GM12878 (cell line): ENCODE data around the gene MXD4. TPM values are rescaled to one million over a fixed set of nuclear protein-coding genes. Genes with fewer than 3 reads are reported as not detected.

Experiments
- ATAC-seq: fragments of 200-7000 bp; cut with Tn5 transposase; 3 replicates; pipeline ENCODE4 v1.9.1; 2020; ENCODE audit warnings: mild to moderate bottlenecking, moderate library complexity
- BruUV-seq: library from RNA; stranded (reverse); fragments of 400-500 nt; replicated peaks from 2 replicates; lab custom pipeline; 2021; lab: Mats Ljungman, UMichigan
- CTCF ChIA-PET: fragments of 300-600 bp; sonication (Branson Sonifier 250); formaldehyde crosslinking; extraction: SDS; loops from one replicate; lab custom pipeline; 2021; ENCODE audit warnings: inconsistent platforms; lab: Yijun Ruan, JAX
- POLR2A ChIA-PET: fragments of 350-600 bp; formaldehyde crosslinking; extraction: SDS; loops from one replicate; lab custom pipeline; 2021; ENCODE audit warnings: inconsistent platforms; lab: Charles Lee
- RAD21 ChIA-PET: fragments of 300-600 bp; sonication (Branson Sonifier 250); formaldehyde crosslinking; loops from one replicate; lab custom pipeline; 2023; ENCODE audit warnings: antibody characterized with exemption; ENCODE audit not compliant: unreplicated experiment; lab: Charles Lee
- SMC1A ChIA-PET: fragments of 300-600 bp; sonication (Branson Sonifier 250); formaldehyde crosslinking; loops from one replicate; lab custom pipeline; 2023; ENCODE audit not compliant: unreplicated experiment, uncharacterized antibody; lab: Charles Lee
- DNase-seq: peaks from one replicate; pipeline ENCODE4 v3.0.0-alpha.2; 2011; ENCODE audit warnings: low read depth, low spot score
- FAIRE-seq: peaks from 3 replicates; lab custom pipeline; 2011; peaks lifted over from hg19 to GRCh38; lab: Jason Lieb, UNC
- H2AFZ ChIP-seq: 2 replicates; pipeline ENCODE4 v1.6.0; 2011; ENCODE audit warnings: low read depth, low read length, control low read depth; ENCODE audit not compliant: control insufficient read depth
- H3K27ac ChIP-seq: 2 replicates; pipeline ENCODE4 v1.5.1; 2011; ENCODE audit warnings: control low read depth; ENCODE audit not compliant: control insufficient read depth, insufficient read depth
- H3K27me3 ChIP-seq, 2 experiments: replicated peaks in 1 of 2; 2 replicates each; pipeline versions ENCODE4 v1.6.0 to v1.6.1; 2011; ENCODE audit warnings: low read length in 1 of 2; ENCODE audit not compliant: control insufficient read depth in 2 of 2, insufficient read depth in 2 of 2
- H3K36me3 ChIP-seq, 2 experiments: 2 replicates each; pipeline ENCODE4 v1.5.1; 2011; ENCODE audit warnings: low read length in 1 of 2; ENCODE audit not compliant: control insufficient read depth in 2 of 2, insufficient read depth in 2 of 2
- H3K4me1 ChIP-seq: 2 replicates; pipeline ENCODE4 v1.6.1; 2011; ENCODE audit warnings: mild to moderate bottlenecking, low read length, moderate library complexity, mixed read lengths; ENCODE audit not compliant: control insufficient read depth, insufficient read depth
- H3K4me2 ChIP-seq: 2 replicates; pipeline ENCODE4 v1.6.0; 2011; ENCODE audit warnings: control low read depth; ENCODE audit not compliant: control insufficient read depth, insufficient read depth
- H3K4me3 ChIP-seq: fragments of 200-600 bp; sonication (generic); 2 replicates; pipeline ENCODE4 v1.5.1; 2016
- H3K79me2 ChIP-seq: 2 replicates; pipeline ENCODE4 v1.6.0; 2011; ENCODE audit warnings: low read length; ENCODE audit not compliant: control insufficient read depth, insufficient read depth
- H3K9ac ChIP-seq: 2 replicates; pipeline ENCODE4 v1.8.0; 2011; ENCODE audit warnings: low read length, control low read depth, mixed read lengths; ENCODE audit not compliant: control insufficient read depth, insufficient read depth
- H3K9me3 ChIP-seq: replicated peaks from 3 replicates; pipeline ENCODE4 v1.5.1; 2011; ENCODE audit warnings: mild to moderate bottlenecking, low read length; ENCODE audit not compliant: control insufficient read depth, insufficient read depth
- H4K20me1 ChIP-seq: 2 replicates; pipeline ENCODE4 v1.6.0; 2011; ENCODE audit not compliant: control insufficient read depth, insufficient read depth
- ATF2 ChIP-seq: IDR thresholded peaks from 2 replicates; pipeline ENCODE4 v1.6.1; 2012; ENCODE audit warnings: low read length, inconsistent platforms
- BCLAF1 ChIP-seq: fragments of 450-650 bp; IDR thresholded peaks from 2 replicates; pipeline ENCODE4 v1.6.1; 2017; ENCODE audit warnings: antibody characterized with exemption, mild to moderate bottlenecking, moderate library complexity
- BRCA1 ChIP-seq: IDR thresholded peaks from 2 replicates; pipeline ENCODE4 v1.6.1; 2011; ENCODE audit warnings: low read depth, low read length, improper control_type of control experiment
- CUX1 ChIP-seq: IDR thresholded peaks from 2 replicates; pipeline ENCODE4 v1.6.1; 2012; ENCODE audit warnings: improper control_type of control experiment, low read depth, low read length; ENCODE audit not compliant: insufficient replicate concordance
- RCOR1 ChIP-seq: conservative IDR thresholded peaks from 2 replicates; pipeline ENCODE4 v1.6.1; 2012; ENCODE audit warnings: low read depth, low read length, improper control_type of control experiment
- RUNX3 ChIP-seq: IDR thresholded peaks from 2 replicates; pipeline ENCODE4 v1.6.1; 2012; ENCODE audit warnings: low read length, inconsistent platforms
- SPI1 ChIP-seq: IDR thresholded peaks from 2 replicates; pipeline ENCODE4 v1.6.1; 2011; ENCODE audit warnings: low read depth, mild to moderate bottlenecking, low read length, moderate library complexity, borderline replicate concordance; ENCODE audit not compliant: insufficient read depth
- STAT3 ChIP-seq: IDR thresholded peaks from 2 replicates; pipeline ENCODE4 v1.6.1; 2011; ENCODE audit warnings: low read depth, low read length, improper control_type of control experiment
- TARDBP ChIP-seq: IDR thresholded peaks from 2 replicates; pipeline ENCODE4 v1.6.1; 2016; ENCODE audit warnings: borderline replicate concordance
- TCF12 ChIP-seq: IDR thresholded peaks from 2 replicates; pipeline ENCODE4 v1.6.1; 2011; ENCODE audit warnings: low read depth, mild to moderate bottlenecking, low read length
- ZNF622 ChIP-seq: fragments of 450-650 bp; IDR thresholded peaks from 2 replicates; pipeline ENCODE4 v1.6.1; 2017; ENCODE audit warnings: mild to moderate bottlenecking, inconsistent platforms
- WGBS: methylation state at CpG from one replicate; pipeline ENCODE4 v1.1.6; 2016; ENCODE audit warnings: low lambda C conversion rate; ENCODE audit not compliant: insufficient replicate concordance, insufficient coverage; ENCODE audit errors: missing lambda C conversion rate; 5-methylcytosine and 5-hydroxymethylcytosine counted together
- in situ Hi-C: fragments of 300-500 bp; cut with MboI; formaldehyde crosslinking; loops from 9 replicates; pipeline ENCODE4 v1.14.3; 2018; ENCODE audit warnings: mixed read lengths
- intact Hi-C: fragments of 100-400 bp; cut with micrococcal nuclease; formaldehyde crosslinking; loops from one replicate; pipeline ENCODE4 v1.14.2; 2022; ENCODE audit not compliant: unreplicated experiment
- polyA plus RNA-seq, 11 experiments: library from polyadenylated mRNA; depleted of rRNA in 4 of 11; unstranded in 6 of 11; stranded (reverse) in 5 of 11; fragments of >200 nt; fragmentation: Nextera tagmentation in 4 of 11; fragmentation: Illumina TruSeq in 1 of 11; extraction: Ambion mirVana in 4 of 11; extraction: Trizol in 1 of 11; gene quantifications; 1 replicate in 1 of 11; 2 replicates in 10 of 11; pipeline versions ENCODE4 v1.2.1 to v1.2.3, GENCODE V29; 2011 to 2016; ENCODE audit warnings: inconsistent platforms in 2 of 11, missing spikeins in 2 of 11, low read depth in 1 of 11
- total RNA-seq, 4 experiments: library from RNA; depleted of rRNA in 3 of 4; stranded (reverse); fragments of >200 nt in 3 of 4; fragmentation: Illumina TruSeq in 1 of 4; extraction: Trizol in 1 of 4; gene quantifications; 2 replicates each; pipeline versions ENCODE4 v1.2.1 to v1.2.3, GENCODE V29; 2013 to 2021

MXD4 gene
- total and polyA plus RNA-seq, 10 of the 15 experiments (the other 5 are each of a cell fraction or from before 2014, with no cell fraction given): 0.21 to 25.6 (median 5.2) TPM

- peaks cover 8% of the 10 kb centered on the region; the same call in 1 of the 2 replicates for H3K4me1 ChIP-seq
- CTCF ChIA-PET: no interaction called here
- TF ChIP-seq ZNF622 (no peak), ATF2 (no peak), BCLAF1 (no peak), TARDBP (no peak), RCOR1 (no peak), CUX1 (no peak), STAT3 (no peak), TCF12 (no peak), BRCA1 (no peak), SPI1 (no peak), RUNX3 (no peak)
Observed at GRCh38 chr4:2286904-2287593, 25.1 kb upstream of the MXD4 start.

More at GRCh38 chr4:2286904-2287593, 25.1 kb upstream of the MXD4 start:
- H2AFZ ChIP-seq: no peak overlapping the region
- POLR2A ChIA-PET: no interaction called here
- 31% methylated on average over 19 of the region's 19 CpGs for WGBS
- no peak overlapping the region for H3K27ac ChIP-seq
- in situ Hi-C loops: no loop called here
- RAD21 ChIA-PET: no interaction called here
- H3K9ac ChIP-seq: no peak overlapping the region
- H3K79me2 ChIP-seq: no peaks in the 10 kb centered on the region
- intact Hi-C loops: no loop called here
- H3K27me3 ChIP-seq: peaks cover 0 to 1% of the 10 kb centered on the region in 2 experiments; a peak in 2 of 4 replicates
- no peaks in the 10 kb centered on the region for H3K9me3 ChIP-seq
- no peak overlapping the region for H3K4me3 ChIP-seq
- no peaks in the 10 kb centered on the region for H3K36me3 ChIP-seq
- no peak overlapping the region for H3K4me2 ChIP-seq
- ATAC-seq (no peak), DNase-seq (no peak), FAIRE-seq (no peak)
- SMC1A ChIA-PET: no interaction called here
- BruUV-seq: no TSS peak
- H4K20me1 ChIP-seq: no peaks in the 10 kb centered on the region
